SK-N-SH (cell line): Measurements from ENCODE around the gene MST1R. TPM values are rescaled to one million over a fixed set of nuclear protein-coding genes. Genes with fewer than 3 reads are reported as not detected.
A peak's percentile ranks its signal among the peaks of the same experiment; 100 is the strongest.

ENCODE experiments used
- CTCF ChIA-PET: fragments of 300-600, 350-600 bp; formaldehyde crosslinking; extraction: SDS; loops from one replicate; lab custom pipeline; 2021; lab: Yijun Ruan, JAX
- POLR2A ChIA-PET: fragments of 350-600 bp; sonication (Branson Sonifier 250); formaldehyde crosslinking; extraction: SDS; loops from one replicate; lab custom pipeline; 2020; ENCODE audit warnings: antibody characterized with exemption, inconsistent platforms; lab: Yijun Ruan, JAX
- DNase-seq: peaks from one replicate; pipeline ENCODE4 v3.0.0; 2012
- H2AFZ ChIP-seq: fragments of 200-600 bp; sonication (generic); 2 replicates; pipeline ENCODE4 v1.8.1; 2016; ENCODE audit warnings: antibody characterized with exemption, mild to moderate bottlenecking, low read depth
- H3F3A ChIP-seq: fragments of 200-600 bp; sonication (generic); replicated peaks from 2 replicates; pipeline ENCODE3; 2016; ENCODE audit warnings: antibody characterized with exemption, mild to moderate bottlenecking; ENCODE audit not compliant: insufficient read depth
- H3K27ac ChIP-seq, 2 experiments: fragments of 200-500 bp in 1 of 2; fragments of 200-600 bp in 1 of 2; sonication (Bioruptor generic) in 1 of 2; sonication (generic), shearing (Covaris generic) in 1 of 2; 2 replicates each; pipeline versions ENCODE4 v1.5.1 to v1.6.1; 2014 to 2016; ENCODE audit warnings: low read depth in 2 of 2, inconsistent platforms in 1 of 2, low read length in 1 of 2, mild to moderate bottlenecking in 1 of 2, mixed read lengths in 1 of 2
- H3K27me3 ChIP-seq: fragments of 200-600 bp; sonication (generic), shearing (Covaris generic); 2 replicates; pipeline ENCODE4 v1.6.1; 2016; ENCODE audit warnings: mixed run types; ENCODE audit not compliant: insufficient read depth
- H3K36me3 ChIP-seq, 2 experiments: fragments of 200-500 bp in 1 of 2; fragments of 200-600 bp in 1 of 2; sonication (Bioruptor generic) in 1 of 2; sonication (generic) in 1 of 2; replicated peaks in 1 of 2; 2 replicates each; pipeline versions ENCODE3 to v1.5.1; 2014 to 2016; ENCODE audit warnings: low read length in 1 of 2, mild to moderate bottlenecking in 1 of 2; ENCODE audit not compliant: insufficient read depth in 2 of 2, control insufficient read depth in 1 of 2
- H3K4me1 ChIP-seq, 2 experiments: fragments of 200-500 bp in 1 of 2; fragments of 200-600 bp in 1 of 2; sonication (Bioruptor generic) in 1 of 2; sonication (generic), shearing (Covaris generic) in 1 of 2; 2 replicates each; pipeline versions ENCODE4 v1.5.1 to v1.6.1; 2014 to 2016; ENCODE audit warnings: low read depth in 1 of 2, low read length in 1 of 2, mixed run types in 1 of 2; ENCODE audit not compliant: insufficient read depth in 2 of 2, control insufficient read depth in 1 of 2
- H3K4me2 ChIP-seq: fragments of 200-600 bp; sonication (generic), shearing (Covaris generic); 2 replicates; pipeline ENCODE4 v1.6.1; 2017; ENCODE audit warnings: mixed run types
- H3K4me3 ChIP-seq, 2 experiments: fragments of 200-500 bp in 1 of 2; fragments of 200-600 bp in 1 of 2; sonication (Bioruptor generic) in 1 of 2; sonication (generic), shearing (Covaris generic) in 1 of 2; 2 replicates each; pipeline versions ENCODE4 v1.5.1 to v1.8.1; 2014 to 2016; ENCODE audit warnings: low read depth in 2 of 2, inconsistent platforms in 1 of 2, low read length in 1 of 2, mild to moderate bottlenecking in 1 of 2, mixed read lengths in 1 of 2, moderate library complexity in 1 of 2
- H3K79me2 ChIP-seq: fragments of 200-600 bp; sonication (generic); 2 replicates; pipeline ENCODE4 v1.8.1; 2017; ENCODE audit warnings: mild to moderate bottlenecking; ENCODE audit not compliant: insufficient read depth
- H3K9ac ChIP-seq: fragments of 200-600 bp; sonication (generic); 2 replicates; pipeline ENCODE4 v1.6.1; 2017; ENCODE audit warnings: mixed run types
- H3K9me2 ChIP-seq: fragments of 200-600 bp; sonication (generic); 2 replicates; pipeline ENCODE4 v1.6.1; 2017; ENCODE audit warnings: mixed run types
- H3K9me3 ChIP-seq: fragments of 200-600 bp; sonication (generic); 2 replicates; pipeline ENCODE4 v1.6.1; 2017; ENCODE audit warnings: mixed run types, mild to moderate bottlenecking, moderate library complexity
- H4K20me1 ChIP-seq: fragments of 200-600 bp; sonication (generic); 2 replicates; pipeline ENCODE4 v1.6.1; 2017; ENCODE audit warnings: mild to moderate bottlenecking, mixed run types; ENCODE audit not compliant: insufficient read depth
- CHD2 ChIP-seq: fragments of 150-350 bp; IDR thresholded peaks from 2 replicates; pipeline ENCODE4 v1.6.1; 2018; ENCODE audit warnings: low read length; ENCODE audit not compliant: partially characterized antibody
- EZH2phosphoT487 ChIP-seq: fragments of 200-600 bp; sonication (generic); IDR thresholded peaks from 2 replicates; pipeline ENCODE4 v1.6.1; 2017; ENCODE audit warnings: low read depth, mixed run types, mild to moderate bottlenecking, antibody characterized with exemption, moderate library complexity, borderline replicate concordance
- MXI1 ChIP-seq: IDR thresholded peaks from 2 replicates; pipeline ENCODE4 v1.6.1; 2012; ENCODE audit warnings: mild to moderate bottlenecking, low read depth, low read length, improper control_type of control experiment
- NRF1 ChIP-seq: IDR thresholded peaks from 2 replicates; pipeline ENCODE4 v1.6.1; 2012; ENCODE audit warnings: low read depth, mild to moderate bottlenecking, low read length
- POLR2AphosphoS5 ChIP-seq: IDR thresholded peaks from 2 replicates; pipeline ENCODE4 v1.6.1; 2012; ENCODE audit warnings: low read depth, low read length
- RAD21 ChIP-seq: IDR thresholded peaks from 2 replicates; pipeline ENCODE4 v1.6.1; 2012; ENCODE audit warnings: mild to moderate bottlenecking, low read length
- RCOR1 ChIP-seq: fragments of 150-350 bp; IDR thresholded peaks from 2 replicates; pipeline ENCODE4 v1.6.1; 2017; ENCODE audit warnings: antibody characterized with exemption, low read length
- REST ChIP-seq: IDR thresholded peaks from 2 replicates; pipeline ENCODE4 v1.6.1; 2012; ENCODE audit warnings: mild to moderate bottlenecking, low read depth, low read length, moderate library complexity
- RXRA ChIP-seq: IDR thresholded peaks from 2 replicates; pipeline ENCODE4 v1.4.0; 2012; ENCODE audit warnings: low read depth, mild to moderate bottlenecking, borderline replicate concordance
- TAF1 ChIP-seq: IDR thresholded peaks from 2 replicates; pipeline ENCODE4 v1.6.1; 2012; ENCODE audit warnings: low read depth, mild to moderate bottlenecking, low read length, moderate library complexity, borderline replicate concordance
- TEAD4 ChIP-seq: IDR thresholded peaks from 2 replicates; pipeline ENCODE4 v1.4.0; 2012; ENCODE audit warnings: mild to moderate bottlenecking, borderline replicate concordance; ENCODE audit not compliant: insufficient read depth
- USF2 ChIP-seq: fragments of 150-350 bp; IDR thresholded peaks from 2 replicates; pipeline ENCODE4 v1.6.1; 2017; ENCODE audit warnings: antibody characterized with exemption, low read length, low read depth, borderline replicate concordance
- WGBS: methylation state at CpG from one replicate; pipeline ENCODE4 v1.1.6; 2017; ENCODE audit warnings: low lambda C conversion rate; 5-methylcytosine and 5-hydroxymethylcytosine counted together
- polyA plus RNA-seq, 3 experiments: library from polyadenylated mRNA; depleted of rRNA; stranded (reverse); fragments of >200 nt; gene quantifications; 2 replicates each; pipeline ENCODE4 v1.2.3, GENCODE V29; 2012
- TF ChIP-seq, protein P1 (sequence below): fragments of 200-600 bp; sonication (generic); IDR thresholded peaks from 2 replicates; pipeline ENCODE4 v1.6.1; 2017; ENCODE audit warnings: antibody characterized with exemption, mild to moderate bottlenecking, moderate library complexity
- TF ChIP-seq, protein P2 (sequence below): IDR thresholded peaks from 2 replicates; pipeline ENCODE4 v1.4.0; 2012; ENCODE audit warnings: low read depth, borderline replicate concordance
- TF ChIP-seq, protein P3 (sequence below): IDR thresholded peaks from 2 replicates; pipeline ENCODE4; 2012

Gene MST1R
- polyA plus RNA-seq, 1 of the 3 experiments (the other 2 are of a cell fraction): 0.23 TPM

DNA sequence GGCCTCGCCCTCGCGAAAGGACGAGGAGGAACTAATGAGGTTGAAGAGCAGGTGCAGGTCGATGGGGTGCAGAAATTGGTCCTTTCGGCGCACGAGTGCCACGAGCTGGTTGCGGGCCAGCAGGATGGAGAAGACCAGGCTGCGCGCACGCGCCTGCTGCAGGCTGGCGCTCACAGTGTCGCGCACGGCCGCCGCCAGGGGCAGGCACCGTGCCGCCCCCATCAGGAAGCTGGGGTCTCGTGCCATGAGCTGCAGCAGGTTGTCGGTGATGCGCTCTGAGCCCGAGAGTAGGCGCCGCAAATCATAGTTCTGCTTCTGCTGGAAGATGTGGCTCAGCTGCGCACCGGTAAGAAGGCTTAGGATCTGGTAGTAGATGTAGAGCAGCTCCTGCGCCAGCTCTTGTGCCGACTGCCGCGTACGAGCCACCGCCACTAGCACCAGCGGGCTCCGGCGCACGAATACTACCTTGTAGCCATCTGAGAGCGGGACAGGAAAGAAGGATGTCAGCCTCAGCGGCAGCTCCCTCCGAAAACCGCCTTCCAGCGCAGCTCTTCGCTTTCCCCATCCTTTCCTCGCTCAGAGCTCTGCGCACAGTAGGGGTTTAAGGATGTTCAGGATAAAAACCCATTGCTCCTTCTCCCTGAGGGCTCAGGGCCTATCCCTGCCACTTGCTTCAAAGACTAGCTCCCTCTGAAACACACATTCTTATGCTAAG lies 6.9 kb upstream of the MST1R start:
- Histone ChIP-seq H3K36me3 (peaks cover 0 to 7% of the 10 kb centered on the region in 2 experiments), H3K9me2 (no peaks in the 10 kb centered on the region), H3K9me3 (no peaks in the 10 kb centered on the region), H3K4me2 (no peak overlapping the region), H3K27me3 (no peaks in the 10 kb centered on the region), H3K27ac (no peak overlapping the region), H2AFZ (no peak overlapping the region), H3K4me3 (no peak overlapping the region), H3F3A (no peaks in the 10 kb centered on the region), H3K4me1 (peaks cover 0 to 3% of the 10 kb centered on the region in 2 experiments; a peak in 1 of 4 replicates), H4K20me1 (no peaks in the 10 kb centered on the region), H3K9ac (no peak overlapping the region), H3K79me2 (no peaks in the 10 kb centered on the region)
- ChIA-PET POLR2A (no interaction called here), CTCF (interaction anchor here (0.9 to 1.8 kb wide), 3 partner anchors 19 to 108 kb away, joined by 4 to 6 read pairs (median 5); partner anchors contain the start of genes INKA1 and MON1A)
- 96% methylated on average over 29 of the region's 48 CpGs for WGBS
- peak; percentile 14 for DNase-seq
- TF ChIP-seq RCOR1 (no peak), EZH2phosphoT487 (no peak), CHD2 (no peak), RAD21 (no peak), TAF1 (no peak), TEAD4 (no peak), RXRA (no peak), POLR2AphosphoS5 (no peak), MXI1 (no peak), USF2 (no peak), REST (no peak), NRF1 (no peak)
- TF ChIP-seq, protein P1, sequence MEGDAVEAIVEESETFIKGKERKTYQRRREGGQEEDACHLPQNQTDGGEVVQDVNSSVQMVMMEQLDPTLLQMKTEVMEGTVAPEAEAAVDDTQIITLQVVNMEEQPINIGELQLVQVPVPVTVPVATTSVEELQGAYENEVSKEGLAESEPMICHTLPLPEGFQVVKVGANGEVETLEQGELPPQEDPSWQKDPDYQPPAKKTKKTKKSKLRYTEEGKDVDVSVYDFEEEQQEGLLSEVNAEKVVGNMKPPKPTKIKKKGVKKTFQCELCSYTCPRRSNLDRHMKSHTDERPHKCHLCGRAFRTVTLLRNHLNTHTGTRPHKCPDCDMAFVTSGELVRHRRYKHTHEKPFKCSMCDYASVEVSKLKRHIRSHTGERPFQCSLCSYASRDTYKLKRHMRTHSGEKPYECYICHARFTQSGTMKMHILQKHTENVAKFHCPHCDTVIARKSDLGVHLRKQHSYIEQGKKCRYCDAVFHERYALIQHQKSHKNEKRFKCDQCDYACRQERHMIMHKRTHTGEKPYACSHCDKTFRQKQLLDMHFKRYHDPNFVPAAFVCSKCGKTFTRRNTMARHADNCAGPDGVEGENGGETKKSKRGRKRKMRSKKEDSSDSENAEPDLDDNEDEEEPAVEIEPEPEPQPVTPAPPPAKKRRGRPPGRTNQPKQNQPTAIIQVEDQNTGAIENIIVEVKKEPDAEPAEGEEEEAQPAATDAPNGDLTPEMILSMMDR: no peak
- TF ChIP-seq, protein P2, sequence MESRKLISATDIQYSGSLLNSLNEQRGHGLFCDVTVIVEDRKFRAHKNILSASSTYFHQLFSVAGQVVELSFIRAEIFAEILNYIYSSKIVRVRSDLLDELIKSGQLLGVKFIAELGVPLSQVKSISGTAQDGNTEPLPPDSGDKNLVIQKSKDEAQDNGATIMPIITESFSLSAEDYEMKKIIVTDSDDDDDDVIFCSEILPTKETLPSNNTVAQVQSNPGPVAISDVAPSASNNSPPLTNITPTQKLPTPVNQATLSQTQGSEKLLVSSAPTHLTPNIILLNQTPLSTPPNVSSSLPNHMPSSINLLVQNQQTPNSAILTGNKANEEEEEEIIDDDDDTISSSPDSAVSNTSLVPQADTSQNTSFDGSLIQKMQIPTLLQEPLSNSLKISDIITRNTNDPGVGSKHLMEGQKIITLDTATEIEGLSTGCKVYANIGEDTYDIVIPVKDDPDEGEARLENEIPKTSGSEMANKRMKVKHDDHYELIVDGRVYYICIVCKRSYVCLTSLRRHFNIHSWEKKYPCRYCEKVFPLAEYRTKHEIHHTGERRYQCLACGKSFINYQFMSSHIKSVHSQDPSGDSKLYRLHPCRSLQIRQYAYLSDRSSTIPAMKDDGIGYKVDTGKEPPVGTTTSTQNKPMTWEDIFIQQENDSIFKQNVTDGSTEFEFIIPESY: no peak
- TF ChIP-seq, protein P3, sequence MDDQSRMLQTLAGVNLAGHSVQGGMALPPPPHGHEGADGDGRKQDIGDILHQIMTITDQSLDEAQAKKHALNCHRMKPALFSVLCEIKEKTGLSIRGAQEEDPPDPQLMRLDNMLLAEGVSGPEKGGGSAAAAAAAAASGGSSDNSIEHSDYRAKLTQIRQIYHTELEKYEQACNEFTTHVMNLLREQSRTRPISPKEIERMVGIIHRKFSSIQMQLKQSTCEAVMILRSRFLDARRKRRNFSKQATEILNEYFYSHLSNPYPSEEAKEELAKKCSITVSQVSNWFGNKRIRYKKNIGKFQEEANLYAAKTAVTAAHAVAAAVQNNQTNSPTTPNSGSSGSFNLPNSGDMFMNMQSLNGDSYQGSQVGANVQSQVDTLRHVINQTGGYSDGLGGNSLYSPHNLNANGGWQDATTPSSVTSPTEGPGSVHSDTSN: no peak
